Measurements from ENCODE around the gene IL1RAPL2. TPM values are rescaled to one million over a fixed set of nuclear protein-coding genes. Genes with fewer than 3 reads are reported as not detected.
"Not testable (repeated sequence)": the region's sequence is repeated elsewhere in the genome, so short reads cannot be mapped to it uniquely, and the experiment has no call there.

IL1RAPL2 gene
- total RNA-seq, 1 donor from 2014 or later, result not detected

GRCh38 chrX:105803891-105804290 lies 1237.9 kb downstream of the IL1RAPL2 start:
- intact Hi-C loops (cut with DNase I), result no loop called here
- DNase-seq (ENCODE audit: low spot score), result no peak

- DNase-seq (ENCODE audit: low spot score); intact Hi-C loops (cut with DNase I): not testable (repeated sequence)
These were observed 1239.7 kb downstream of the IL1RAPL2 start for GRCh38 chrX:105805655-105806054.

- intact Hi-C loops (cut with DNase I), result no loop called here
- DNase-seq (ENCODE audit: low spot score), result no peak
These were observed 1250.5 kb downstream of the IL1RAPL2 start for GRCh38 chrX:105816517-105816916.

Measured in cardiac septum (tissue), 1 donor.